GM10847 (cell line): Measurements from ENCODE around the gene ARF6.

Experiments
- POLR2A ChIP-seq: IDR thresholded peaks from 2 replicates; pipeline ENCODE4 v1.6.1; 2011; ENCODE audit not compliant: insufficient read length; ENCODE audit errors: extremely low read depth

The ARF6 gene

DNA sequence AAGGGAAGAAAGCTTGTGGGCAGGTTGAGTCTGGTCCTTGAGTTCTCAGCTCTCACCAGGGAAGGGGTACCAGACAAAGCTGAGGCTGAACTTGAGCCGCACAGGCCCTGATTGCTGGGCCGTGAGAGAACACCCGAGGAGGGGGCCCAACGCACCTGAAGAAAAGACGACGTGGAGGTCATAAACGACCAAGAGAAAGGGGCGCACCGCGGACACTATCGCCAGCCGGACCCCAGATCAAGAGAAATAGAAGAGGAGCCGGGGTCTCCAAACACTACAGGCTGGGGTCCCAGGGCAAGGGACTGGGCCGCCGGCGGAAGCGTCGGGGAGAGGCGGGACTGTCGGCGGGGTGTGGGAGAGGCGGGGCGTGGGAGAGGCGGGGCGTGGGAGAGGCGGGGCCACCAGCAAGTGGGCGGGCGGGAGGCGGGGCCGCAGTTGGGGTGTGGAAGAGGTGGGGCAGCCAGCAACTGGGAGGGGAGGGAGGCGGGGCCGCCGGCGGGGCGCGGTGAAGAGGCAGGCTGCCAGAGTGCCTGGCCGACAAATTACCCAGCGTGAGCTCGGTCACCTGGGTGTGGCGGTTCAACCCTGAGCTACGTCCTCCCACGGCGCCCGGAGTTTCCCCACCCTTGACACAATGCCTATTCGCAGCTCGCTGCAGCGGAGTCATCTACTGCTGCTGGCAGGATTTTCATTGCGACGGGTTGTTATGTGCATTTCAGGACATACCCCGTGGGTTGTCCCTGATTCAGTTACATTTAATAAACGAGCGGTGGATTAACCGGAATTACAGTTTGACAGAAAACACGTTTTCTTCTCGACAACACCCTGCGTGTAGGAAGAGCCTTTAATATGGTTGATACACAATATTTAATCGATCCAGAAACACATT lies 24.8 kb upstream of the ARF6 start:
- TF ChIP-seq POLR2A, result peak; percentile 49

DNA sequence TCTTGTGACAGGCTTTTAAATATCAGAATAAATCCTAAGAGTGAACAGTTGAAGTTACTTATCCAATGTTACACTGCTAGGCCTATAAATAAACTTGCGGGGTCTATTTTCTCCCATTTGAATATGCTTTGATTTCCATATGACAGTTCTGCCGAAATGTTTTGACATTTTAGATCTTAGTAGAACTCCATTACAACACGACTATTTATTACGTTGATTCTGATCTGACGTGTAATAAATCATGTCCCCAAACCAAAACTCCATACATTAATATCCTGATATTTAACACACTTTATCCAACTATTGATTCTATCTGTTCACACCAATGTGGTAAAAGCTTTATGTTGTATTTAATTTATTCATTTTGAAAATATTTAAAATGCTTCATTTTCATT lies 24.2 kb upstream of the ARF6 start:
- no peak for TF ChIP-seq POLR2A

DNA sequence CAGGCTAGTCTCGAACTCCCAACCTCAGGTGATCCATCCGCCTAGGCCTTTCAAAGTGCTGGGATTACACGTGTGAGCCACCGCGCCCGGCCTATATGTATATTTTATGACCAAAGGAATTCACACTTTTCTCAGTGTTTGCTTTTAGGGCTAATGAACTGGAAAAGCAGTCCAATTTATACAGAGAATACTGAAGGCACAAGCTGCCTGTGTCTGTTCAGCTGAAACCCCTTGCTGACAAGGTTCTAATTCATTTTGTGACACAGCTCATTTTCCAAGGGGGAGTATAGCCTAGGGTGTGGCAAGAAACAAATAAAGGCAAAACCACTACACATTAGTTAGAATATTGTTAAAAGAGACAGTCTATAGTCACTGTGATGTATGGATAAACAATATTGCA lies 22.0 kb upstream of the ARF6 start:
- TF ChIP-seq POLR2A, result no peak

DNA sequence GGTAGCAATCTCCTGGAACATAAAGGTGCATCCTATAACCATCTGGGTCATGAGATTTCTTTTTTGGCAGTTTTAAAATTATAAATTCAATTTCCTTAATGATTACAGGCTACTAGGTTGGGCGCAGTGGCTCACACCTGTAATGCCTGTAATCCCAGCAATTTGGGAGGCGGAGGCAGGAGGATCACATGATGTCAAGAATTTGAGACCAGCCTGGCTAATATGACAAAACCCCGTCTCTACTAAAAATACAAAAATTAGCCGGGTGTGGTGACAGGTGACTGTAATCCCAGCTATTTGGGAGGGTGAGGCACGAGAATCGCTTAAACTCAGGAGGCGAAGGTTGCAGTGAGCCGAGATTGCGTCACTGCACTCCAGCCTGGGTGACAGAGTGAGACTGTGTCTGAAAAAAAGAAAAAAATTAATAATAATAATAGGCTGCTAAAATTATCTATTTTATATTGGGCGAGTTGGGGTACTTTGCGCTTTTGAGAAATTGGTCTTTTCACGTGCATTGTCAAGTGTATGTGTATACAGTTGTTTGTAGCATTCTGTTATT lies 17.2 kb upstream of the ARF6 start:
- no peak for TF ChIP-seq POLR2A

DNA sequence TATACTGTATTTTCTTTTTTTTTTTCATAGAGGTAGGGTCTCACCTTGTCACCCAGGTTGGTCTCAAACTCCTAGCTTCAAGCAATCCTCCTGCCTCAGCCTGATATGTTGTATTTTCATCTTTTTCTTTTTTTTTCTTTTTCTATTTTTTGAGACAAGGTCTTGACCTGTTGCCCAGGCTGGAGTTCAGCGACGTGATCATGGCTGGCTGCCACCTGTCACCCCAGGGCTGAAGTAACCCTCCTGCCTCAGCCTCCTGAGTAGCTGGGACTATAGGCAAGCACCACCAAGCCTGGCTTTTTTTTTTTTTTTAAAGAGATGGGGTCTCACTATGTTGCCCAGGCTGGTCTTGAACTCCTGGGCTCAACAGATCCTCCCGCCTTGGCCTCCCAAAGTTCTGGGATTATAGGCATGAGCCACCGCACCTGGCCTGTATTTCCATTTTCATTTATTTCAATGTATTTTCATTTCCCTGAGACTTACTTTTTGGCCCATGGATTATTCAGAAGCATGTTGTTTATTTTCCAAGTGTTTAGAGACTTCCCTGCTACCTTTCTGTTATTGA lies 16.2 kb upstream of the ARF6 start:
- TF ChIP-seq POLR2A, result no peak

DNA sequence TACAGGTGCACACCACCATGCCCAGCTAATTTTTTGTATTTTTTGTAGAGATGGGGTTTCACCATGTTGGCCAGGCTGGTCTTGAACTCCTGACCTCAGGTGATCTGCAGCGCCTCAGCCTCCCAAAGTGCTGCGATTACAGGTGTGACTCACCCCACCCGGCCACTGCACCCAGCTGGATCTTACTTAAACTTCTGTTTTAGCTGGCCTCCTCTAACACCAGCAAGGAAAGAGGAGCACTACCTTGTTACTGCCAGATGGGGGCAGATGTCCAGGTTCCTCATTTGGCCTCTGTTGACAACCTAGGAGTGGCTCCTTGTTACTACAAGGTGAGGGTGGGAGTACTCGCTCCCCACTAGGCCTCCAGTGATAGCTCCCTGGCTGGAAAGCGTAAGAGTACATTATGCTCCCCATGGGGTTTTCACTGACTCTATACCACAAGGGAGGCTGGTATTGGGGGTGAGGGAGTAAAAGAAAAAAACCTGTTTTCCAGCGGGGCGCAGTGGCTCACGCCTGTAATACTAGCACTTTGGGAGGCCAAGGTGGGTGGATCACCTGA lies 13.2 kb upstream of the ARF6 start:
- no peak for TF ChIP-seq POLR2A

DNA sequence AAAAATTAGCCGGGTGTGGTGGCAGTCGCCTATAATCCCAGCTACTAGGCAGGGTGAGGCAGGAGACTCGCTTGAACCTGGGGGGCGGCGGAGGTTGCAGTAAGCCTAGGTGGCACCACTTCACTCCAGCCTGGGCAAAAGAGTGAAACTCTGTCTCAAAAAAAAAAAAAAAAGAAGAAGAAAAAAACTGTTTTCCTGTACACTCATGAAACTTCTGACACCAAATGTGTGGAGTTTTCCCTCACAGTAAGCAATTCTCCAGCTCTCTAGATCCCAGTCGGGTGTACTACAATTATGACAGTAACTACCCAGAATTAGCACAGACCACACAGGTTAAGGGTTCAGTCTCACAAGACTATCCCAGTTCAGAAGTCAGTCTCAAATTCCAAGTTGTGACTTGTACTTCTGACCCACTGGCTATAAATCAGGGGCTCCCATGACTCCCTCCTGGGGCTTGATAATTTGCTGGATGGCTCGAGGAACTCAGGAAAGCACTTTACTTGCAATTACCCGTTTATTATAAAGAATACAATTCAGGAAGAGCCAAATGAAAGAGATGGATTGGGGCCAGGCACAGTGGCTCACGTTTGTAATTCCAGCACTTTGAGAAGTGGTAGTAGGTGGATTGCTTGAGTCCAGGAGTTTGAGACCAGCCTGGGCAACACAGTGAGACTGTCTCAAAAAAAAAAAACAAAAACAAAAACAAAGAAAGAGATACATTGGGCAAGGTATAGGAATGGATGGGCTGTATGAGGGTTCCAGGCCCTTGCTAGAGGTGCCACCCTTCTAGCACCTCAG lies 12.4 kb upstream of the ARF6 start:
- TF ChIP-seq POLR2A, result no peak

DNA sequence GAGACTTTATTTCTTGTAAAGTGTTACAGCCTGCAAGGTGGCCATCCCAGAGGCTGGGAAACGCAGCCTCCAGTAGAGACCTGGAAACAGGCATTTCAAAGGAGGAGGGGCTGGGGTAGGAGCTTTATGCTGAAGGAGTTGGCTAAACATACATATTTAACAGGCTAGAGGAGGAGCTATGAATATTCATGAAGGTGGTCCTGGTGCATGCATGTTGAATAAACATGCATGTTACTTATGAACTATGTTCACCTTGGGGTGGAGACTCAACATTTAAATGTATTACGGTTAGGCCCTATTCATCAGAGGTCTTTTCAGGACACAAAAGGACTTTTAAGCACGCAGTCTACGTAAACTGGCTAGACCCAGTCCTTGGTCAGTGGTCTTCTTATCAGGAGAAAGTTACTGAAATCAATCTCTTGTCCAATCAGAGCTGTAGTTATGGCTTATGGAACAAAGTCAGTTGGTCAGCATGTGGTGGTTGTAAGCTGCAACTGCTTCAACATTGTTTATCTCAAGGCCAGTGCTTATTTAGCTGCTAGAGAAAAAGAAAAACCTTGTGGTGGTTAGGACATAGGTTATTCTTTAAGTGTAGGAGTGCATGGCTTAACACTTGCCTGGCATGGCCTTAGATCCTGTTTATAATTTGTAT lies 11.4 kb upstream of the ARF6 start:
- TF ChIP-seq POLR2A, result no peak

DNA sequence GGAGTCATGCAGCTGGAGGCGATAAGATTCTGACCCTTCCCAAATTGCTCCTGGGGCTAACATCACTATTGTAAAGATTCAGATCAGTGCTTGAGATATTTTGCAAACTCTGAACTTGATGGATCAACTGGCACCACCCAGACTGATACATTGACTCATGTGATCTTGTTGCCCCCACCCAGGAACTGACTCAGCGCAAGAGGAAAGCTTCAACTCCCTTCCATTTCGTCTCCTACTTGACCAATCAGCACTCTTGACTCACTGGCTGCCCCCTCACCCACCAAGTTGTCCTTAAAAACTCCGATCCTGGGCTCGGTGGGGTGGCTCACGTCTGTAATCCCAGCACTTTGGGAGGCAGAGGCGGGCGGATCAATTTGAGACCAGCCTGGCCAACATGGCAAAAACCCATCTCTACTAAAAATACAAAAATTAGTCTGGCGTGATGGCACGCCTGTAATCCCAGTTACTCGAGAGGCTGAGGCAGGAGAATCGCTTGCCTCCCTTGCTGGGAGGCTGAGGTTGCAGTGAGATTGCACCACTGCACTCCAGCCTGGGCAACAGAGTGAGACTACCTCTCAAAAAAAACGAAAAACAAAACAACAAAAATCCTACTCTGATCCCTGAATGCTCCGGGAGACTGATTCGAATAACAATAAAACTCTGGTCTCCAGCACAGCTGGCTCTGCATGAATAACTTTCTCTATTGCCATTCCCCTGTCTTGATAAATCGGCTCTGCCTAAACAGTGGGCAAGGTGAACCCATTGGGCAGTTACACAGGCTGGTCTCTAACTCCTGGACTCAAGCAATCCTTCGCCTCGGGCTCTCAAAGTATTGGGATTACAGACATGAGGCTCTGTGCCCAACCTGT lies 9.8 kb upstream of the ARF6 start:
- no peak for TF ChIP-seq POLR2A

DNA sequence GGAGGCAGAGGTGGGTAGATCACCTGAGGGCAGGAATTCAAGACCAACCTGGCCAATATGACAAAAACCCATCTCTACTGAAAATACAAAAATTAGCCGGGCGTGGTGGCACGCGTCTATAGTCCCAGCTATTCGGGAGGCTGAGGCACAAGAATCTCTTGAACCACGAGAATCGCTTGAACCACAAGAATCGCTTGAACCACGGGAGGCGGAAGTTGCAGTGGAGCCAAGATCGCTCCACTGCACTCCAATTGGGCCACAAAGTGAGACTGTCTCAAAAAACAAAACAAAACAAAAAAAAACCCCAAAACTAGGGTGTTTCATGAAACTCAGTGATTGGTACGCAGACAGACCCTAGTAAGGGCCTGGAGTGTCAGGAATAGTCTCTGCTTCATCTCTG lies 6.4 kb upstream of the ARF6 start:
- TF ChIP-seq POLR2A, result no peak

DNA sequence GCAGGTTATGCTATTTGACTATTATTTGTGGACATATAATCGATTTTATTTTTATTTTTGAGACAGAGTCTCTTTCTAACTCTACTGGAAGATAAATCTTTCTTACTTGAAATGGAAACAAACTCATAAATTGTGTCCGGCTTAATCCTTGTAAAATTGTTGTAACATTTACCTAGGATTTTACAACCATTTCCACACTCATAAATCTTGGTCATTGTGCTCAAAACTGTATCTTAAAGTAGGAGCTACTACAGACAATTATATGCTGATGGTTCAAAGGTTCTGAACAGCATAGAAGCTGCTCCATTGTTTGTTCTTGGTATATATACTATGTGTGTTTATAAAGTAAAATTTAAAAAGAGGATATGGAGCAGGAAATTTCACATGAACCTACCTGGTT lies 4.6 kb upstream of the ARF6 start:
- TF ChIP-seq POLR2A, result no peak

DNA sequence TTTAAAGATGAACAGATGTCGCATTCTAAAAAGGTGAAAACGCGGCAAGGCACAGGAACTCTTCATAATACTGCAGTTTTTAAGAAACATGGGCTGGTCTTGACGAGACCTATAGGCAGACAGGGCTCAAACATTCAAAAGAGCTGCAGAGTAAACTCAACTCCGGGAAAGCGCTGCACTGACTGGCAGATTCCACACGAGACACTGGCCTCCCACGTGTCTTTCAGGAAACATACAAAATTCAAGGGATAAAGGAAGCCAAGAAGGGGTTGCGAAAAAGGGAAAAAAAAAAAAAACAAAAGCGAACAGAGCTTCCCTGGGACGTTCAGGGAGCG lies 614 bp upstream of the ARF6 start:
- TF ChIP-seq POLR2A, result no peak

DNA sequence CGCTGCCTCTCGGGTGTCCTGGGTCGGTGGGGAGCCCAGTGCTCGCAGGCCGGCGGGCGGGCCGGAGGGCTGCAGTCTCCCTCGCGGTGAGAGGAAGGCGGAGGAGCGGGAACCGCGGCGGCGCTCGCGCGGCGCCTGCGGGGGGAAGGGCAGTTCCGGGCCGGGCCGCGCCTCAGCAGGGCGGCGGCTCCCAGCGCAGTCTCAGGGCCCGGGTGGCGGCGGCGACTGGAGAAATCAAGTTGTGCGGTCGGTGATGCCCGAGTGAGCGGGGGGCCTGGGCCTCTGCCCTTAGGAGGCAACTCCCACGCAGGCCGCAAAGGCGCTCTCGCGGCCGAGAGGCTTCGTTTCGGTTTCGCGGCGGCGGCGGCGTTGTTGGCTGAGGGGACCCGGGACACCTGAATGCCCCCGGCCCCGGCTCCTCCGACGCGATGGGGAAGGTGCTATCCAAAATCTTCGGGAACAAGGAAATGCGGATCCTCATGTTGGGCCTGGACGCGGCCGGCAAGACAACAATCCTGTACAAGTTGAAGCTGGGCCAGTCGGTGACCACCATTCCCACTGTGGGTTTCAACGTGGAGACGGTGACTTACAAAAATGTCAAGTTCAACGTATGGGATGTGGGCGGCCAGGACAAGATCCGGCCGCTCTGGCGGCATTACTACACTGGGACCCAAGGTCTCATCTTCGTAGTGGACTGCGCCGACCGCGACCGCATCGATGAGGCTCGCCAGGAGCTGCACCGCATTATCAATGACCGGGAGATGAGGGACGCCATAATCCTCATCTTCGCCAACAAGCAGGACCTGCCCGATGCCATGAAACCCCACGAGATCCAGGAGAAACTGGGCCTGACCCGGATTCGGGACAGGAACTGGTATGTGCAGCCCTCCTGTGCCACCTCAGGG lies 679 bp downstream of the ARF6 start:
- TF ChIP-seq POLR2A, result no peak

DNA sequence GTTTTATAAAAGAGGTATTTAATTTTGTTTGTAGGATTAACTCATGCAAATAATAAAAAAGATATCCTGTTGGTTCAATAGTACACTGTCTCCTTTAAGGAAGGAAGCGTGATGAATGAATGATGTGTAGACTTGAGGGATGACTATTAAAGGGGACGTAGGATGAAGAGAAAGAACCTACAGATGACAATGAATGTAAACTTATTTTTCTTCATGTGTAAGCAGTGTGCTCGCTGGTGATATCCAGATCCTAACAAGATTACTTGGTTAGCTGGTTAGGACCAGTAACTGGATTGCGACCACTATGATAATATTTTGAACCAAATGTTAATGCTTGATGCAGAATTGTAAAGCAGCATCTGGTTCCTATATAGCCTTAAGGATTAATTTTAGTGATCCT lies 2.6 kb downstream of the ARF6 start:
- TF ChIP-seq POLR2A, result no peak

DNA sequence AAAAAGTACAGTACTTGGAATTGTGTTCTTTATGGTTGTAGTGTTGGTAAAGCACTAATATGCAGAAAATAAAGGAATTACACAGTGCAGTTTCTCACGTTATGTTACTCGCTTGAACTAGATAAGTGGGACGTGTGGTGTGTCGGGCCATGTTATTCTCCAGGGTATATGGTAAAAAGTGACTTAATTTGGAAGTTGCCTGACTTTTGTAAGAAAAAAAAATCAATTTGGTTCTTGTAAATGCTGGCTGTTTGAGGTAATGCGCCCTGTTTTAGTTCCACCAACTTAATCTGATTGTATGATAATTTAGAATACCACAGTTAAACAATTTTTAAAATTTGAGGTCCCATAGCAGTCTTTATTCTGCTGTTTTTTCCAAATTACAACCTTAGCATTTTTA lies 4.1 kb downstream of the ARF6 start:
- no peak for TF ChIP-seq POLR2A
